K562 treated with DMSO at 1 percent for 48 hours (cell line): ENCODE measurements around the gene CNTNAP1. TPM values are rescaled to one million over a fixed set of nuclear protein-coding genes. Genes with fewer than 3 reads are reported as not detected.

ENCODE experiments used
- total RNA-seq: library from RNA; unstranded; fragments of 300-600 nt; gene quantifications from 2 replicates; pipeline ENCODE4 v1.2.3, GENCODE V29; 2022; ENCODE audit warnings: low replicate concordance; ENCODE audit errors: extremely low read depth

The CNTNAP1 gene
- not detected in 2 replicates for total RNA-seq

GRCh38 chr17:42681976-42682721 is at the start of gene CNTNAP1:
CNTNAP1 (plus strand) TSS chr17:42682531; CDS start chr17:42682830, 299 bp downstream.

GRCh38 chr17:42659079-42659931 is 23.0 kb upstream of the CNTNAP1 start, which contains the start of gene TUBG2:
TUBG2 (plus strand) TSS chr17:42659284; CDS start chr17:42659504, 220 bp downstream.

GRCh38 chr17:42676424-42677011 is 5.8 kb upstream of the CNTNAP1 start, which contains the start of gene PLEKHH3:
PLEKHH3 (minus strand) TSS chr17:42676994; CDS start chr17:42676563, 431 bp downstream.

GRCh38 chr17:42744806-42745617 is 62.7 kb downstream of the CNTNAP1 start, which contains the start of gene EZH1:
EZH1 (minus strand) TSS chr17:42745040; CDS start chr17:42728941, 16,099 bp downstream.

Other genes with a start within 250 kb of the CNTNAP1 start
- gene ATP6V0A1, start 223.7 kb upstream of the CNTNAP1 start, total RNA-seq = not detected in 2 replicates
- gene NAGLU, start 146.3 kb upstream of the CNTNAP1 start, total RNA-seq = not detected in 2 replicates
- not detected in 2 replicates for gene HSD17B1, start 129.6 kb upstream of the CNTNAP1 start, total RNA-seq
- not detected in 2 replicates for gene COASY, start 120.4 kb upstream of the CNTNAP1 start, total RNA-seq
- gene MLX, start 115.4 kb upstream of the CNTNAP1 start, total RNA-seq = not detected in 2 replicates
- not detected in 2 replicates for gene PSMC3IP, start 104.8 kb upstream of the CNTNAP1 start, total RNA-seq
- gene RETREG3, start 73.2 kb upstream of the CNTNAP1 start, total RNA-seq = not detected in 2 replicates
- not detected in 2 replicates for gene TUBG1, start 72.8 kb upstream of the CNTNAP1 start, total RNA-seq
- gene TUBG2, start 23.2 kb upstream of the CNTNAP1 start, total RNA-seq = not detected in 2 replicates
- gene PLEKHH3, start 5.5 kb upstream of the CNTNAP1 start, total RNA-seq = not detected in 2 replicates
- gene CCR10, start 688 bp upstream of the CNTNAP1 start, total RNA-seq = not detected in 2 replicates
- gene EZH1, start 62.5 kb downstream of the CNTNAP1 start, total RNA-seq = not detected in 2 replicates
- not detected in 2 replicates for gene RAMP2, start 78.7 kb downstream of the CNTNAP1 start, total RNA-seq
- not detected in 2 replicates for gene VPS25, start 90.9 kb downstream of the CNTNAP1 start, total RNA-seq
- not detected in 2 replicates for gene WNK4, start 98.1 kb downstream of the CNTNAP1 start, total RNA-seq
- not detected in 2 replicates for gene COA3, start 116.2 kb downstream of the CNTNAP1 start, total RNA-seq
- gene CNTD1, start 116.3 kb downstream of the CNTNAP1 start, total RNA-seq = not detected in 2 replicates
- not detected in 2 replicates for gene BECN1, start 141.8 kb downstream of the CNTNAP1 start, total RNA-seq
- gene PSME3, start 150.9 kb downstream of the CNTNAP1 start, total RNA-seq = not detected in 2 replicates
- not detected in 2 replicates for gene AOC2, start 162.0 kb downstream of the CNTNAP1 start, total RNA-seq
- not detected in 2 replicates for gene AOC3, start 168.7 kb downstream of the CNTNAP1 start, total RNA-seq
- not detected in 2 replicates for gene G6PC1, start 218.3 kb downstream of the CNTNAP1 start, total RNA-seq